WTC11 (cell line): ENCODE measurements around the gene APBA1. TPM values are rescaled to one million over a fixed set of nuclear protein-coding genes. Genes with fewer than 3 reads are reported as not detected.

ENCODE experiments used
- ATAC-seq: fragments of 200-7000 bp; cut with Tn5 transposase; 2 replicates; pipeline ENCODE4 v1.10.0; 2021; ENCODE audit warnings: mild to moderate bottlenecking, moderate library complexity
- CTCF ChIA-PET: fragments of 300-600 bp; sonication (Branson Sonifier 250); formaldehyde crosslinking; loops from one replicate; lab custom pipeline; 2021; ENCODE audit warnings: antibody characterized with exemption; lab: Charles Lee
- POLR2A ChIA-PET: fragments of 350-600 bp; sonication (Branson Sonifier 250); formaldehyde crosslinking; loops from one replicate; lab custom pipeline; 2021; ENCODE audit warnings: antibody characterized with exemption; lab: Charles Lee
- DNase-seq: peaks from one replicate; pipeline ENCODE4 v3.0.0; 2021; ENCODE audit warnings: low spot score
- H3K27ac Mint-ChIP-seq: 2 replicates; pipeline ENCODE4 v1.8.0; 2021; ENCODE audit warnings: mixed read lengths
- H3K27me3 Mint-ChIP-seq: 2 replicates; pipeline ENCODE4 v1.8.0; 2021; ENCODE audit warnings: low read depth, mild to moderate bottlenecking, moderate library complexity, mixed read lengths
- H3K36me3 Mint-ChIP-seq: 2 replicates; pipeline ENCODE4 v1.8.0; 2021; ENCODE audit warnings: mixed read lengths
- H3K4me1 Mint-ChIP-seq: 2 replicates; pipeline ENCODE4 v1.8.0; 2022; ENCODE audit warnings: mixed read lengths
- H3K4me3 Mint-ChIP-seq: 2 replicates; pipeline ENCODE4 v1.8.0; 2021; ENCODE audit warnings: mild to moderate bottlenecking, moderate library complexity, mixed read lengths
- H3K9me3 Mint-ChIP-seq: 2 replicates; pipeline ENCODE4 v1.8.0; 2021; ENCODE audit warnings: mixed read lengths
- CBFB ChIP-seq: sonication (generic); formaldehyde crosslinking; IDR thresholded peaks from 2 replicates; pipeline ENCODE4 v1.8.1; 2022; ENCODE audit warnings: mild to moderate bottlenecking, low read depth, missing genetic modification reagents
- EMX1 ChIP-seq: fragments of 250-450 bp; sonication (Bioruptor Pico); IDR thresholded peaks from 2 replicates; pipeline ENCODE4 v1.8.0; 2021; ENCODE audit warnings: mild to moderate bottlenecking
- GRHL2 ChIP-seq: fragments of 250-450 bp; sonication (Bioruptor Pico); IDR thresholded peaks from 2 replicates; pipeline ENCODE4 v1.8.0; 2022; ENCODE audit warnings: mild to moderate bottlenecking, moderate library complexity; ENCODE audit not compliant: insufficient replicate concordance, severe bottlenecking
- GTF2I ChIP-seq: fragments of 250-450 bp; sonication (Bioruptor Pico); conservative IDR thresholded peaks from 2 replicates; pipeline ENCODE4 v1.4.0; 2021; ENCODE audit warnings: mild to moderate bottlenecking
- JAZF1 ChIP-seq: fragments of 250-450 bp; sonication (Bioruptor Pico); IDR thresholded peaks from 2 replicates; pipeline ENCODE4 v1.9.0; 2021; ENCODE audit warnings: moderate library complexity, mild to moderate bottlenecking, inconsistent platforms
- MYBL2 ChIP-seq: sonication (generic); formaldehyde crosslinking; IDR thresholded peaks from 2 replicates; pipeline ENCODE4 v1.8.1; 2023; ENCODE audit warnings: mild to moderate bottlenecking, moderate library complexity, missing genetic modification reagents
- SP1 ChIP-seq: sonication (generic); formaldehyde crosslinking; conservative IDR thresholded peaks from 2 replicates; pipeline ENCODE4 v1.8.1; 2022; ENCODE audit warnings: missing genetic modification reagents
- ZNF219 ChIP-seq: sonication (generic); formaldehyde crosslinking; IDR thresholded peaks from 2 replicates; pipeline ENCODE4 v1.8.0; 2023; ENCODE audit warnings: missing genetic modification reagents, mild to moderate bottlenecking, borderline replicate concordance
- total RNA-seq: library from RNA; stranded (reverse); gene quantifications from 3 replicates; pipeline ENCODE4 v1.2.3, GENCODE V29; 2021
- TF ChIP-seq, protein P1 (sequence below): sonication (generic); formaldehyde crosslinking; IDR thresholded peaks from 2 replicates; pipeline ENCODE4 v1.8.1; 2023; ENCODE audit warnings: mild to moderate bottlenecking, missing genetic modification reagents
- TF ChIP-seq, protein P2 (sequence below): fragments of 250-450 bp; sonication (Bioruptor Pico); IDR thresholded peaks from 2 replicates; pipeline ENCODE4 v1.9.0; 2021; ENCODE audit warnings: mild to moderate bottlenecking
- TF ChIP-seq, protein P3 (sequence below): sonication (generic); formaldehyde crosslinking; conservative IDR thresholded peaks from 2 replicates; pipeline ENCODE4 v1.8.1; 2023; ENCODE audit warnings: mild to moderate bottlenecking, low read depth, missing genetic modification reagents, moderate library complexity
- TF ChIP-seq, protein P4 (sequence below): sonication (generic); formaldehyde crosslinking; IDR thresholded peaks from 2 replicates; pipeline ENCODE4 v1.8.0; 2022; ENCODE audit warnings: mild to moderate bottlenecking, missing genetic modification reagents
- TF ChIP-seq, protein P5 (sequence below): sonication (generic); formaldehyde crosslinking; IDR thresholded peaks from 2 replicates; pipeline ENCODE4 v1.8.1; 2022; ENCODE audit warnings: missing genetic modification reagents, borderline replicate concordance
- TF ChIP-seq, protein P6 (sequence below): sonication (generic); formaldehyde crosslinking; IDR thresholded peaks from 2 replicates; pipeline ENCODE4 v1.8.1; 2023; ENCODE audit warnings: mild to moderate bottlenecking, missing genetic modification reagents, borderline replicate concordance
- TF ChIP-seq, protein P7 (sequence below): sonication (generic); formaldehyde crosslinking; IDR thresholded peaks from 2 replicates; pipeline ENCODE4 v1.8.0; 2023; ENCODE audit warnings: missing genetic modification reagents

The APBA1 gene
- total RNA-seq, 1 experiment from 2014 or later: 0.94 TPM

DNA sequence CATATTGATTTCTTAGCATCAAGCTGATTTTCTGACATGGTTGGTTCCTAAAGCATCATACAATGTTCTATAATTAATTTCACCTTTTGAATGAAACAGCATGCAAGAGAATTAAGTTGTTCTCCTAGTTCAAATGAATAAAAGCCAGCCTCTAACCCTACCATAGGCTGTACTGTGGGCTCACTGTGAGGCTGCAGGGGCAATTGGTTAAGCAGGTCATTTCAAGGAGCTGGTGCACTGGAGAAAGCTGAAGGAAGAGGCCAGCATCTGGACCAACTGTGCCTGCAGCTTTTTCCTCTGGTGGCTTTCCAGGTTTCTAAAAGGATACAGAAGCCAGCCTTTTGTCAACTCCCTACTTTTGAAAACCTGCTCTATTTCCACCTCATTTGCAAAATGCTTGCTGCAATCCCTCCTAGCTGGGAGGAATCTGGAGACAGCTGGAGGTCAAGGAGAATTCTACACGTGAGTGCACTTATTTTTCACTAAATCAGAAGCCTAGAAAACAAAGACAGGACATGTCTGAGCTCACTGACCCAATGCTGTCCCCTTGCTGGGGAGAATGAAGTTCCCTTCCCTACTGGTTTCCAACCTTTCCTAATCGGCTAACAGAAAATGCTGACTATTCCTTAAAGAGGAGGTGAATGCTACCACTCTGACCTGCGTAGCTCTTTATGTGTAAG lies 158.9 kb downstream of the APBA1 start:
- CTCF ChIA-PET: interaction anchor here (0.6 to 1.4 kb wide), 4 partner anchors 22 to 178 kb away, joined by 4 to 10 read pairs (median 5); no protein-coding TSS in a partner anchor
- Mint-ChIP-seq H3K4me3 (no peak overlapping the region), H3K4me1 (peaks cover 11% of the 10 kb centered on the region), H3K36me3 (no peaks in the 10 kb centered on the region), H3K9me3 (no peaks in the 10 kb centered on the region), H3K27ac (no peak overlapping the region), H3K27me3 (no peaks in the 10 kb centered on the region)
- TF ChIP-seq, protein P1, sequence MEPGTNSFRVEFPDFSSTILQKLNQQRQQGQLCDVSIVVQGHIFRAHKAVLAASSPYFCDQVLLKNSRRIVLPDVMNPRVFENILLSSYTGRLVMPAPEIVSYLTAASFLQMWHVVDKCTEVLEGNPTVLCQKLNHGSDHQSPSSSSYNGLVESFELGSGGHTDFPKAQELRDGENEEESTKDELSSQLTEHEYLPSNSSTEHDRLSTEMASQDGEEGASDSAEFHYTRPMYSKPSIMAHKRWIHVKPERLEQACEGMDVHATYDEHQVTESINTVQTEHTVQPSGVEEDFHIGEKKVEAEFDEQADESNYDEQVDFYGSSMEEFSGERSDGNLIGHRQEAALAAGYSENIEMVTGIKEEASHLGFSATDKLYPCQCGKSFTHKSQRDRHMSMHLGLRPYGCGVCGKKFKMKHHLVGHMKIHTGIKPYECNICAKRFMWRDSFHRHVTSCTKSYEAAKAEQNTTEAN: no peak
- TF ChIP-seq, protein P2, sequence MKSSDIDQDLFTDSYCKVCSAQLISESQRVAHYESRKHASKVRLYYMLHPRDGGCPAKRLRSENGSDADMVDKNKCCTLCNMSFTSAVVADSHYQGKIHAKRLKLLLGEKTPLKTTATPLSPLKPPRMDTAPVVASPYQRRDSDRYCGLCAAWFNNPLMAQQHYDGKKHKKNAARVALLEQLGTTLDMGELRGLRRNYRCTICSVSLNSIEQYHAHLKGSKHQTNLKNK (CRISPR knock-in tag): no peak
- TF ChIP-seq, protein P3, sequence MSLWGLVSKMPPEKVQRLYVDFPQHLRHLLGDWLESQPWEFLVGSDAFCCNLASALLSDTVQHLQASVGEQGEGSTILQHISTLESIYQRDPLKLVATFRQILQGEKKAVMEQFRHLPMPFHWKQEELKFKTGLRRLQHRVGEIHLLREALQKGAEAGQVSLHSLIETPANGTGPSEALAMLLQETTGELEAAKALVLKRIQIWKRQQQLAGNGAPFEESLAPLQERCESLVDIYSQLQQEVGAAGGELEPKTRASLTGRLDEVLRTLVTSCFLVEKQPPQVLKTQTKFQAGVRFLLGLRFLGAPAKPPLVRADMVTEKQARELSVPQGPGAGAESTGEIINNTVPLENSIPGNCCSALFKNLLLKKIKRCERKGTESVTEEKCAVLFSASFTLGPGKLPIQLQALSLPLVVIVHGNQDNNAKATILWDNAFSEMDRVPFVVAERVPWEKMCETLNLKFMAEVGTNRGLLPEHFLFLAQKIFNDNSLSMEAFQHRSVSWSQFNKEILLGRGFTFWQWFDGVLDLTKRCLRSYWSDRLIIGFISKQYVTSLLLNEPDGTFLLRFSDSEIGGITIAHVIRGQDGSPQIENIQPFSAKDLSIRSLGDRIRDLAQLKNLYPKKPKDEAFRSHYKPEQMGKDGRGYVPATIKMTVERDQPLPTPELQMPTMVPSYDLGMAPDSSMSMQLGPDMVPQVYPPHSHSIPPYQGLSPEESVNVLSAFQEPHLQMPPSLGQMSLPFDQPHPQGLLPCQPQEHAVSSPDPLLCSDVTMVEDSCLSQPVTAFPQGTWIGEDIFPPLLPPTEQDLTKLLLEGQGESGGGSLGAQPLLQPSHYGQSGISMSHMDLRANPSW (CRISPR knock-in tag): no peak
- TF ChIP-seq, protein P4, sequence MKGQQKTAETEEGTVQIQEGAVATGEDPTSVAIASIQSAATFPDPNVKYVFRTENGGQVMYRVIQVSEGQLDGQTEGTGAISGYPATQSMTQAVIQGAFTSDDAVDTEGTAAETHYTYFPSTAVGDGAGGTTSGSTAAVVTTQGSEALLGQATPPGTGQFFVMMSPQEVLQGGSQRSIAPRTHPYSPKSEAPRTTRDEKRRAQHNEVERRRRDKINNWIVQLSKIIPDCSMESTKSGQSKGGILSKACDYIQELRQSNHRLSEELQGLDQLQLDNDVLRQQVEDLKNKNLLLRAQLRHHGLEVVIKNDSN (CRISPR knock-in tag): no peak
- TF ChIP-seq ZNF219 (CRISPR knock-in tag) (no peak), MYBL2 (CRISPR knock-in tag) (no peak), CBFB (no peak), GTF2I (CRISPR knock-in tag) (no peak), JAZF1 (CRISPR knock-in tag) (no peak), SP1 (CRISPR knock-in tag) (no peak)
- TF ChIP-seq, protein P5, sequence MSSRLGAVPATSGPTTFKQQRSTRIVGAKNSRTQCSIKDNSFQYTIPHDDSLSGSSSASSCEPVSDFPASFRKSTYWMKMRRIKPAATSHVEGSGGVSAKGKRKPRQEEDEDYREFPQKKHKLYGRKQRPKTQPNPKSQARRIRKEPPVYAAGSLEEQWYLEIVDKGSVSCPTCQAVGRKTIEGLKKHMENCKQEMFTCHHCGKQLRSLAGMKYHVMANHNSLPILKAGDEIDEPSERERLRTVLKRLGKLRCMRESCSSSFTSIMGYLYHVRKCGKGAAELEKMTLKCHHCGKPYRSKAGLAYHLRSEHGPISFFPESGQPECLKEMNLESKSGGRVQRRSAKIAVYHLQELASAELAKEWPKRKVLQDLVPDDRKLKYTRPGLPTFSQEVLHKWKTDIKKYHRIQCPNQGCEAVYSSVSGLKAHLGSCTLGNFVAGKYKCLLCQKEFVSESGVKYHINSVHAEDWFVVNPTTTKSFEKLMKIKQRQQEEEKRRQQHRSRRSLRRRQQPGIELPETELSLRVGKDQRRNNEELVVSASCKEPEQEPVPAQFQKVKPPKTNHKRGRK: no peak
- TF ChIP-seq, protein P6, sequence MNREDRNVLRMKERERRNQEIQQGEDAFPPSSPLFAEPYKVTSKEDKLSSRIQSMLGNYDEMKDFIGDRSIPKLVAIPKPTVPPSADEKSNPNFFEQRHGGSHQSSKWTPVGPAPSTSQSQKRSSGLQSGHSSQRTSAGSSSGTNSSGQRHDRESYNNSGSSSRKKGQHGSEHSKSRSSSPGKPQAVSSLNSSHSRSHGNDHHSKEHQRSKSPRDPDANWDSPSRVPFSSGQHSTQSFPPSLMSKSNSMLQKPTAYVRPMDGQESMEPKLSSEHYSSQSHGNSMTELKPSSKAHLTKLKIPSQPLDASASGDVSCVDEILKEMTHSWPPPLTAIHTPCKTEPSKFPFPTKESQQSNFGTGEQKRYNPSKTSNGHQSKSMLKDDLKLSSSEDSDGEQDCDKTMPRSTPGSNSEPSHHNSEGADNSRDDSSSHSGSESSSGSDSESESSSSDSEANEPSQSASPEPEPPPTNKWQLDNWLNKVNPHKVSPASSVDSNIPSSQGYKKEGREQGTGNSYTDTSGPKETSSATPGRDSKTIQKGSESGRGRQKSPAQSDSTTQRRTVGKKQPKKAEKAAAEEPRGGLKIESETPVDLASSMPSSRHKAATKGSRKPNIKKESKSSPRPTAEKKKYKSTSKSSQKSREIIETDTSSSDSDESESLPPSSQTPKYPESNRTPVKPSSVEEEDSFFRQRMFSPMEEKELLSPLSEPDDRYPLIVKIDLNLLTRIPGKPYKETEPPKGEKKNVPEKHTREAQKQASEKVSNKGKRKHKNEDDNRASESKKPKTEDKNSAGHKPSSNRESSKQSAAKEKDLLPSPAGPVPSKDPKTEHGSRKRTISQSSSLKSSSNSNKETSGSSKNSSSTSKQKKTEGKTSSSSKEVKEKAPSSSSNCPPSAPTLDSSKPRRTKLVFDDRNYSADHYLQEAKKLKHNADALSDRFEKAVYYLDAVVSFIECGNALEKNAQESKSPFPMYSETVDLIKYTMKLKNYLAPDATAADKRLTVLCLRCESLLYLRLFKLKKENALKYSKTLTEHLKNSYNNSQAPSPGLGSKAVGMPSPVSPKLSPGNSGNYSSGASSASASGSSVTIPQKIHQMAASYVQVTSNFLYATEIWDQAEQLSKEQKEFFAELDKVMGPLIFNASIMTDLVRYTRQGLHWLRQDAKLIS (CRISPR knock-in tag): no peak
- ATAC-seq (peak; percentile 20; the same call in 1 of the 2 replicates), DNase-seq (no peak)
- POLR2A ChIA-PET: no interaction called here

DNA sequence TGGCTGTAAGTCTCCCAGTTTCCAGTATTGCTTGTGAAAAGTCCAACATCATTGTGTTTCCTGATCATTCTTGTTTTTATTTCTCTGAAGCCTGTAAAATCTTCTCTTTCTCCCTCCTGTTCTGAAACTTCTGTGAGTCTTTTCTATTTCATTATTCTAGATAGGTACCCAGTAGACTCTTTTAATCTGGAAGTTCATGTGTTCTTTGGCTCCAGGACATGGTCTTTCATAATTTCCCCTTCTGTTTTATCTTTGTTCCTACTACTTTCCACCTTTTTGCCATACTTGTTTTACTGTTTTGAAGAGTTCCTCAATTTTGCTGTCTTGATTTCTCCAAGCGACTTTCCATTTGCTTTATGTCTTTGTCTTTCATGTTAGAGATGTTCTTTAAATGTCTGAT lies 168.1 kb downstream of the APBA1 start:
- Mint-ChIP-seq H3K27me3 (no peaks in the 10 kb centered on the region), H3K4me1 (peaks cover 22% of the 10 kb centered on the region), H3K27ac (no peak overlapping the region), H3K36me3 (0 out of 2 replicates have a peak, but pooled peaks cover 6% of the 10 kb centered on the region), H3K9me3 (peaks cover 11% of the 10 kb centered on the region), H3K4me3 (no peak overlapping the region)
- ChIA-PET CTCF (no interaction called here), POLR2A (no interaction called here)
- ATAC-seq (no peak), DNase-seq (no peak)
- TF ChIP-seq, protein P7, sequence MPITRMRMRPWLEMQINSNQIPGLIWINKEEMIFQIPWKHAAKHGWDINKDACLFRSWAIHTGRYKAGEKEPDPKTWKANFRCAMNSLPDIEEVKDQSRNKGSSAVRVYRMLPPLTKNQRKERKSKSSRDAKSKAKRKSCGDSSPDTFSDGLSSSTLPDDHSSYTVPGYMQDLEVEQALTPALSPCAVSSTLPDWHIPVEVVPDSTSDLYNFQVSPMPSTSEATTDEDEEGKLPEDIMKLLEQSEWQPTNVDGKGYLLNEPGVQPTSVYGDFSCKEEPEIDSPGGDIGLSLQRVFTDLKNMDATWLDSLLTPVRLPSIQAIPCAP: no peak
- TF ChIP-seq, protein P2 (CRISPR knock-in tag): no peak
- TF ChIP-seq, protein P5: no peak
- TF ChIP-seq EMX1 (CRISPR knock-in tag) (no peak), SP1 (CRISPR knock-in tag) (no peak), GRHL2 (CRISPR knock-in tag) (no peak)
